GM12874 (cell line): Measurements from ENCODE around the gene DCAKD.

Experiments used
- CTCF ChIP-seq: IDR thresholded peaks from 2 replicates; pipeline ENCODE4 v1.5.1; 2011; ENCODE audit warnings: low read depth, mild to moderate bottlenecking, control low read depth, low read length, moderate library complexity; ENCODE audit not compliant: insufficient read depth

Gene DCAKD

DNA sequence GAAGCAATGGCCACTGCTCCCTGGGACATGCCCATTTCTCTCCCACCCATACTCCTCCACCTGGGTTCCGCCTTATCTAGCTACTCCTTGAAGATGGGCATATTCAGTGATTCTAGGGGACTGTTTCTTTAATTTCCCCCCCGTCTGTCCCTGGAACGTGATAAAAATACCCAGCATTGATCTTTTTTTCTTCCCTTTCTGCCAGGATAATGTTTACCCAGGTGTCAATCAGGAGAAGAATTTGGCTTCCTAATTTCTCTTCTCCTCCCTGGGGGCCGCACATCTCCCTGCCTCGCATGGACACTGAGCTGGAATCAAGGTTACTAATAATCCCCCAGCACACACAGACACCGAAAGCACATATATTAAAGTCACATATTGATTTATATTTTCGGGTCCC is 35.2 kb downstream of the DCAKD start:
- TF ChIP-seq CTCF, result no peak

DNA sequence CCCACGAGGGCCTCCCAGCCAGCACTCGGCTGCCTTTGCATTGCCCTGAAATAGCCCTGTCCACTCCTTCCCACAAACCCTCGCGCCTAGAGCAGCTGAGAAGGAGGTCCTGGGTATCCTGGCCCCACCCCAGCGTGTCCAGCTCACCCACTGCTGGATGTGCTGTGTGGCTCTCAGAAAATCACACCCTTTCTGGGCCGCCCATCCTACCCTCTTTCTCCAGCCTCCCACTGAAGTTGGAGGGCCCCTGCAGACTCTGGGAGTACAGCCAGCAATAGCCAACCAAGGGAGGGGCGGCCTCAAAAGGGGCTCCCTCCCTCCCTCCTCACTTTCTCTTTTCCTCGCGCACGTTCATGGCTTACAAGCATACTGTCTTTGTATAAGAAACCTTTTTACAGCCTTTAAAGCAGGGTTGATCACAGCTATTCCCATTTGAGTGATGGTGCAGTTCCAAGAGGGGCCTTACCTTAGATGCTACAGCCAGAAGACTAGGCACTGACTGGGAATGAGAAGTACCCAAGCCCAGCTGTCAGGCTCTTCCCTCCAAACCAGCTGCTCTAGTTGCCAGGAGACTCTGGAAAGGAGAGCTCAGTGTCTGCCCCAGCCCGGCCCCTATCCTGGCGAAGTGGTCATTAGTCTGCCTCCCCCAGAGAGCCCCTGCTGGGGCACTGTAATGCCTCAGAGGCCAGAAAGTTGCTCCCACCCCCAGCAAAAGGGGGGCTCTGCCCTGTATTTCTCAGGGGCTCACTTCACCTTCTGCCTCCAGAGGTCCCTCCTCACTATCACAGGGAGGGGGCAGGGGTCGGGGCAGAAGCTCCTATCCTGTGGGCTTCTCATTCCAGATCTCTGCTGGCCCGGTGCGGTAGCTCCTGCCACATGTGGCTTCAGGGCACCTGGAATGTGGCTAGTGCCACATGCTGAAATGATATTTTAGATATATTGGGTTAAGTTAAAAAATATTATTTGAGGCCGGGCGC is 38.1 kb downstream of the DCAKD start:
- no peak for TF ChIP-seq CTCF

DNA sequence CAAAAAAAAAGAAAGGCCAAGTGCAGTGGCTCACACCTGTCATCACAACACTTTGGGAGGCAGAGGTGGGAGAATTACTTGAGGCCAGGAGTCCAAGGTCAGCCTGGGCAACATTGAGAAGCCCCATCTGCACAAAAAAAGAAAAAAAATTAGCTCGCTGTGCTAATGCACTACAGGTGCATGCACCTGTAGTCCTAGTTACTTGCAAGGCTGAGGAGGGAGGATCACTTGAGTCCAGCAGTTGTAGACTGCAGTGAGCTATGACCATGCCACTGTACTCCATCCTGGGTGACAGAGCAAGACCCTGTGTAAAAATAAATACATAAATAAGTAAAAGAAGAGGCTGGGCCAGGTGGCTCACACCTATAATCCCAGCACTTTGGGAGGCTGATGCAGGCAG is 39.7 kb downstream of the DCAKD start:
- TF ChIP-seq CTCF, result no peak

DNA sequence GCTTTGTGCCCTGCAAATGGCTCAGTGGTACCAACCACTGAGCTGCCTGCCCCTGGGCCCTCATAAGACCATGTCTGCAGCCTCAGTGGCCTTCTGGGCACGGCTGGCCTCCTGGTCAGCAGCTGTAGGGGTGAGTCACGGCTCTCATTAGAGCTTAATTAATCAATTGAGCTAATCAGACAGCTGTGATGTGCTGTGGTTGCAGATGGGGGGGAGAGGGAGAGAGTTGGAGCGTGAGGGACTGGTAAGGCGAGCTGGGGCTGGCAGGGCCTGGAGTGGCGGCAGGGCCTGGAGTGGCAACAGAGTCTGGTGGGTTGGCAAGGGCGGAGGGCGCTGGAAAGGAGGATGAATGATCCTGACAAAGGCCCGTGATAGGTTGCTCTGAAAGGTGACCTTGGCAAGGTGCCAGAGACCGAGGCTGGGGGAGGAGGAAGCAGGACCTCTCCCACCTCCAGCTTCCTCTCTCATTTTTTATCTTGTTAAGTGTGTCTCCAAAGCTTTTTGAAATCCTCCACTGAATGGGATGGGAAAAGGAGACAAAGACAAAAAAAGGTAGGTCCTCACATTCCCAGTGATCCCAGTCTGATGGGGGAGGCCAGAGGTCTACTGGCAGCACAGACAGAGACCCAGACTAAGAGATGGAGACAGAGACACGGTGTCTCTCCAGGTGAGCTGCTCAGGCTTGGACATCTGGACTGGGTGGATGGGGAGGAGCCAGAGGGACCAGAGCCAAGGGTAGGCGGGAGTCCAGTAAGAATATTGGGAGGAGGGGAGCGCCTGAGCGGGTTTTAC is 41.6 kb downstream of the DCAKD start:
- TF ChIP-seq CTCF, result no peak

- no peak for TF ChIP-seq CTCF
These were observed 43.2 kb downstream of the DCAKD start for GRCh38 chr17:45008216-45008615.

DNA sequence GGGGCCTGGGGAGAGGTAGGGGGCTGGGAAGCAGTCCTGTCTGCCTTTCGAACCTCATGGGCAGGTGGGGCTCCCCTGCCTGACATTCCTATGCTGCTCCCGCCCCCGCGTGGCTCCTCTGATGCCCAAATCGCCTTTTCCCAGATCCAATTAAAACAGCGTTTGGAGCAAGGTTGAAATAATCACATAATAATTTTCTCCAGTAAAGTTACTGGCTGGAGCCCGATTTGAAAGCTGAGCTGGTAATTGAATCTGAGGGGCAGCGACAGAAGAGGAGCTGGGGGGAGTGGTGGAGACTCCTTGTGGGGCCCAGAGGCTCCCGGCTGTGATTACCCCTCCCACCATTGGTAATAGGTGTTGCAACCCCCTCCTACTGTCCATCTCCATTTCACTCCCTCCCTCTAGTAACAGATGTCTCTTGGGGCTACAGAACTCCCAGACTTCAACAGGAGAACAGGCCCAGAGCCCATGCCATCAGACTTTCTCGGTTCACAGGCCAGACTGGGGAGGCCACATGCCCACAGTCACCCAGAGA is 44.4 kb downstream of the DCAKD start:
- no peak for TF ChIP-seq CTCF

GRCh38 chr17:45005700-45006099 is 45.7 kb downstream of the DCAKD start:
- no peak for TF ChIP-seq CTCF
